Measurements from ENCODE around the gene MED14. TPM values are rescaled to one million over a fixed set of nuclear protein-coding genes. Genes with fewer than 3 reads are reported as not detected.
"Not testable (repeated sequence)": the region's sequence is repeated elsewhere in the genome, so short reads cannot be mapped to it uniquely, and the experiment has no call there.

Gene MED14
- 10 to 100 TPM; 22.2 to 35.8 TPM for total RNA-seq

DNA sequence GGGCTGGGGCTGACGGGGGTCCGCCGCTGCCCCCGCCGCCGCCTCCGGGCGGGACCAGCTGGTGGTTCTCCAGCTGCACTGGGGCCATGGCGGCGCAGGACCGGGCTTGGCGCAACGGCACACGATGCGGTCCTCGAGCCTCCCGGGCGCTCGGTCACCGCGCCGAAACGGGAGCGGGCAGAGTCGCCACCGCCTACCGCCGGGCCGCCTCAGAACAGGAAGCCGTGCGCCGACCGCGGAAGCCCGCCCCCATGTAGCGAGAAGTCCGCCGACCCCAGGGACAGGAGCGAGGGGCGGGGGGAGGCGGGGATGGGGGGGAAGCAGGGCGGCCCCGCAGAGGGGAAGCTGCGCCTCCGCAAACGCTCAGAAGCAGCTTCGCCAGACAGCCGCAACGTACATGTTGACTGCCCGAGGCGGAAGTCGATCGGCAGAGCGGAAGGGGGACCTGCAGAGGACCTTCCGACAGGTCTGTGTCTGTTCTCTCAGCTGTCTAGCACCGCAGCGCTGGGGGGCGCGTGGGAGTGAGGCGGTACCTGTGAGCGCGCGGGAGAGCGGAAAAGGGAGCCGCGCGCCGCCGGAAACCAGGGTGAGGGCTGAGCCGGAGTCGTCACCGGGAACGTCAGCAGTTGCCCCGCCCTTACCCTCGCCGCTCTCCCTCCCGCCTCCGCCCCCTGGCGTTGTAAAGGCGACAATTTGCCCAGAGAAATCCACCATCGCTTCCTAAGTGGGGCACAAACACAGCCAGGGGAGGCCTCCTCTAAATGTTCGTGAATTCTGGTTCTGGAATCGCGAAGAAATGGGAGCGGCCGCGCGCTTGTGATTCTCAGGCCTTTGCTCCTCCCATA is at the start of gene MED14:
Gene MED14, minus strand, starts transcription at position 218 of the 845 bp plus-strand sequence. Its CDS starts 130 bp downstream, at position 88.
- TF ChIP-seq, protein P1, sequence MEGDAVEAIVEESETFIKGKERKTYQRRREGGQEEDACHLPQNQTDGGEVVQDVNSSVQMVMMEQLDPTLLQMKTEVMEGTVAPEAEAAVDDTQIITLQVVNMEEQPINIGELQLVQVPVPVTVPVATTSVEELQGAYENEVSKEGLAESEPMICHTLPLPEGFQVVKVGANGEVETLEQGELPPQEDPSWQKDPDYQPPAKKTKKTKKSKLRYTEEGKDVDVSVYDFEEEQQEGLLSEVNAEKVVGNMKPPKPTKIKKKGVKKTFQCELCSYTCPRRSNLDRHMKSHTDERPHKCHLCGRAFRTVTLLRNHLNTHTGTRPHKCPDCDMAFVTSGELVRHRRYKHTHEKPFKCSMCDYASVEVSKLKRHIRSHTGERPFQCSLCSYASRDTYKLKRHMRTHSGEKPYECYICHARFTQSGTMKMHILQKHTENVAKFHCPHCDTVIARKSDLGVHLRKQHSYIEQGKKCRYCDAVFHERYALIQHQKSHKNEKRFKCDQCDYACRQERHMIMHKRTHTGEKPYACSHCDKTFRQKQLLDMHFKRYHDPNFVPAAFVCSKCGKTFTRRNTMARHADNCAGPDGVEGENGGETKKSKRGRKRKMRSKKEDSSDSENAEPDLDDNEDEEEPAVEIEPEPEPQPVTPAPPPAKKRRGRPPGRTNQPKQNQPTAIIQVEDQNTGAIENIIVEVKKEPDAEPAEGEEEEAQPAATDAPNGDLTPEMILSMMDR (IDR thresholded peaks at IDR 0.05) = peak in 3 of 4 experiments; percentile 33 to 67 (median 48)
- TF ChIP-seq POLR2AphosphoS5 (IDR thresholded peaks at IDR 0.05) = peak; percentile 60
- peak; percentile 67 for TF ChIP-seq POLR2A (IDR thresholded peaks at IDR 0.05)
- no peaks in the 10 kb centered on the region for H3K4me1 ChIP-seq (replicated peaks)
- H3K36me3 ChIP-seq = no peaks in the 10 kb centered on the region
- H3K27me3 ChIP-seq (replicated peaks; ENCODE audit: insufficient read depth) = no peaks in the 10 kb centered on the region
- H3K9me3 ChIP-seq = no peaks in the 10 kb centered on the region
- peak; percentile 84 for DNase-seq (ENCODE audit: low spot score)
- intact Hi-C loops (cut with DNase I) = no loop called here
- peak within 1 kb of the TSS; percentile 91 to 94 for H3K27ac ChIP-seq
- H3K4me3 ChIP-seq = peak within 1 kb of the TSS; percentile 62 to 70
- WGBS = 0% methylated on average over 14 of the region's 88 CpGs

DNA sequence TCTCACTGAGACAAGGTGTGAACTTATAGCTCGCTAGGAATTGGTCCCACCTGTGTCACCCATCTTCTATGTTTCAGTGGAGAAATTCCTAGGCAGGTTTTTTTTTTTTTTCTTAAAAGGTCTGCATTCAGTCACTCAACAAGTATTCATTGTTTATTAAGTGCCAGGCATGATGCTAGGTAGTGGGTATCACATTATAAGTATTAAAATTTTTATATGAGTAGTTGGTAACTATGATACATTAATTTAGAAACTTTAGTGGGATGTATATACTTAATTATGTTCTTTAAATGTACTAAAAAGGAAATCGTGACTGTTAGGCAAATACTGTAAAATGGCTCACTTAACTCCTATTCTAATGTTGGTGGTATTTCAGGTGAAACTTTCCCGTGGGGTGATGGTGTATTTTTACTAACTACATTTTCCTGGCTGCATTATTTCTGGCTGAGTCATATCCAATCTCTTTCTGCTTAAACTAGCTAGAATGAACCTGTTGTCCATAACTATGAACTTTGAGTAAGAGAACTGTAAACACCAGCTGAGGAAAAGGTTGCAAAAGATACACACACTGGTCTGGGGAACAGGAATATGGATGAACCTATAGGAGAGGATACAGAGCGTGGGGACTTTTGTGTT is 49.3 kb upstream of the MED14 start:
- Histone ChIP-seq H3K4me1 (replicated peaks) (no peaks in the 10 kb centered on the region), H3K9me3 (no peaks in the 10 kb centered on the region), H3K36me3 (no peaks in the 10 kb centered on the region), H3K4me3 (no peak overlapping the region), H3K27me3 (replicated peaks; ENCODE audit: insufficient read depth) (no peaks in the 10 kb centered on the region), H3K27ac (no peak overlapping the region)
- TF ChIP-seq POLR2AphosphoS5 (IDR thresholded peaks at IDR 0.05) = no peak
- no peak for TF ChIP-seq POLR2A (IDR thresholded peaks at IDR 0.05)
- TF ChIP-seq, protein P1 (IDR thresholded peaks at IDR 0.05) = no peak
- WGBS = 69% methylated on average over 4 of the region's 4 CpGs
- no peak for DNase-seq (ENCODE audit: low spot score)
- intact Hi-C loops (cut with DNase I) = no loop called here

DNA sequence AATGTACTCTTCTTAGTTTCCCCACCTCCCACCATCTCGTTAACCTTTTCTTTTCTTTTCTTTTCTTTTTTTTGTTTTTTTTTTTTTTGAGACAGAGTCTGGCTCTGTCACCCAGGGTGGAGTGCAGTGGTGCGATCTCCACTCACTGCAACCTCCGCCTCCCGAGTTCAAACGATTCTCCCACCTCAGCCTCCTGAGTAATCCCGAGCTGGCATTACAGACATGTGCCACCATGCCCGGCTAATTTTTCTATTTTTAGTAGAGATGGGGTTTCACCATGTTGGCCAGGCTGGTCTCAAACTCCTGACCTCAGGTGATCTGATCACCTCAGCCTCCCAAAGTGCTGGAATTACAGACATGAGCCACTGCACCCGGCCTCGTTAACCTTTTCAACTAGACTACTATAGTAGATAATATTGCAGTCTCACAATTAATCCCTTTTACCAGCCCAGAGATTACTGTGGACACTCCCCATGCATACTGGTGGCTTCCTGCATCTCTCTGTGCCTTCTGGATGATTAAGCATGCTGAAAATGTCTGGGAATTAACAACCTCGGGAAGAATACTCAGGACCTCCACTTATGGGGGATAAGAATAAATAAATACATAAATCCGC is 47.4 kb upstream of the MED14 start:
- DNase-seq (ENCODE audit: low spot score); intact Hi-C loops (cut with DNase I); H3K27me3 ChIP-seq (replicated peaks; ENCODE audit: insufficient read depth); H3K27ac ChIP-seq; H3K4me1 ChIP-seq (replicated peaks); H3K36me3 ChIP-seq; H3K9me3 ChIP-seq; H3K4me3 ChIP-seq: not testable (repeated sequence)
- 84% methylated on average over 8 of the region's 11 CpGs for WGBS

DNA sequence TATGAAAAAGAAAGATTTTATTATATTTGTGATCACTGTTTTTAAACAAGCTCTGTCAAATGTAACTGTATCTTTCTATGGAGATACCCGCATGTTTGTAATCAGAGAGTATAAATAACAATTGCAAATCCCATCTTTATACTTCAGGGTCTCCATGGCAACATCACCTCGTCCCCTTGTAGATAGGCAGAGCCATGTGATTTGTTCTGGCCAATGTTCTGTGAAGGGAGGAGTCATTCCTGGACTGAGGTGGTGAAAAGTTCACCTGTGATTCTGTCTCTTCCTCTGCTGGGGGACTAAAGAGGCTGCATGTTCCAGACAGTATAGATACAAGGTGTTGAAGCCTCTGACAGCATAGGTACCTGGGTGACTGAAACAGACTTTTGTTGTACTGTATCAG is 45.6 kb upstream of the MED14 start:
- DNase-seq (ENCODE audit: low spot score) = no peak
- H3K9me3 ChIP-seq = no peaks in the 10 kb centered on the region
- no peaks in the 10 kb centered on the region for H3K36me3 ChIP-seq
- TF ChIP-seq, protein P1 (IDR thresholded peaks at IDR 0.05) = no peak
- no peak for TF ChIP-seq POLR2A (IDR thresholded peaks at IDR 0.05)
- TF ChIP-seq POLR2AphosphoS5 (IDR thresholded peaks at IDR 0.05) = no peak
- H3K27me3 ChIP-seq (replicated peaks; ENCODE audit: insufficient read depth) = no peaks in the 10 kb centered on the region
- WGBS = 83% methylated on average over 2 of the region's 2 CpGs
- no peaks in the 10 kb centered on the region for H3K4me1 ChIP-seq (replicated peaks)
- intact Hi-C loops (cut with DNase I) = no loop called here
- no peak overlapping the region for H3K27ac ChIP-seq
- no peak overlapping the region for H3K4me3 ChIP-seq

DNA sequence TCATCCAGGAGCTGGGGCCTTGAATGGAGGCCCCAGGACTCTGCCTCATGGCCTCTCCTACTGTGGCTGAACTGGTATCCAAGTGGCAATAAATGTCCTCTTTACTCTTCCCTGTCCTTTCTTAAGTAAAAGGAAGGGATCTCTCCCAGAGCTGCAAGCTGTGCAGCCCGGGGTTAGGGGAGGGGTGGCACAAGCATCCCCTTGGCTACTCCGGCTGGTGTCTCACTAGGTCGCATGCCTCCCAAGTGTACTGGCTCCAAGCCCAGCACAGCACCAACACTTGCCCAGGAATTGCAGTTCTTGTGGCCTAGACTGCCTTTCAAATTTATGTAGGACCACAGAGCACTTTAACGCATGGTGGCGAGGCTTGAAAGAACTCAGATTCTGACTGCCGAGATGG is 44.7 kb upstream of the MED14 start:
- Histone ChIP-seq H3K4me1 (replicated peaks) (no peaks in the 10 kb centered on the region), H3K9me3 (no peaks in the 10 kb centered on the region), H3K4me3 (no peak overlapping the region), H3K27me3 (replicated peaks; ENCODE audit: insufficient read depth) (no peaks in the 10 kb centered on the region), H3K27ac (no peak overlapping the region), H3K36me3 (no peaks in the 10 kb centered on the region)
- 77% methylated on average over 6 of the region's 6 CpGs for WGBS
- no peak for DNase-seq (ENCODE audit: low spot score)
- TF ChIP-seq, protein P1 (IDR thresholded peaks at IDR 0.05) = no peak
- TF ChIP-seq POLR2A (IDR thresholded peaks at IDR 0.05) (no peak), POLR2AphosphoS5 (IDR thresholded peaks at IDR 0.05) (no peak)
- intact Hi-C loops (cut with DNase I) = no loop called here
